Measurements from ENCODE around the gene MKI67.
"Not testable (repeated sequence)": the region's sequence is repeated elsewhere in the genome, so short reads cannot be mapped to it uniquely, and the experiment has no call there.

MKI67 gene

DNA sequence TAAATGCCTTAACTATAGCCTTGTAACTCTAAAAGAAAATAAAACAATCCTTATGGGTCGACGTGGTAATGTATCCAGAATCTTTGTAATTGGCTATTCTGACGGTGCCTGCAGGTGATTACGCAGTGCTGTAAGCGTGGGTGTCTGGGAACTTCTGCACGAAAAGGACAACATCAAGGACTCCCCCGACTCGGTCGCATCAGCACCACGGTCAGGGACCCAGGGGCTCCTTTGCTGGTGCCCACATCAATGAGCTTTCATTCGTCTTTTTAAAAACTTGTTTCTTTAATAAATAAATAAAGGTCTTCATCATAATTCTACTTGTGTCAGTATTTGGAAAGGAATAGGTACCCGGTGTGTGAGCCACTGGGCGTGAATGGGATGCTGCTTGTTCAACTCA, 13.2 kb downstream of the MKI67 start:
- in situ Hi-C loops (cut with MboI; ENCODE audit: low sequenced_read_pairs), result no loop called here

- in situ Hi-C loops (cut with MboI; ENCODE audit: low sequenced_read_pairs), result no loop called here
Observed at GRCh38 chr10:128111696-128112095, 14.5 kb downstream of the MKI67 start.

- in situ Hi-C loops (cut with MboI; ENCODE audit: low sequenced_read_pairs), result no loop called here
Observed at GRCh38 chr10:128110339-128110738, 15.9 kb downstream of the MKI67 start.

DNA sequence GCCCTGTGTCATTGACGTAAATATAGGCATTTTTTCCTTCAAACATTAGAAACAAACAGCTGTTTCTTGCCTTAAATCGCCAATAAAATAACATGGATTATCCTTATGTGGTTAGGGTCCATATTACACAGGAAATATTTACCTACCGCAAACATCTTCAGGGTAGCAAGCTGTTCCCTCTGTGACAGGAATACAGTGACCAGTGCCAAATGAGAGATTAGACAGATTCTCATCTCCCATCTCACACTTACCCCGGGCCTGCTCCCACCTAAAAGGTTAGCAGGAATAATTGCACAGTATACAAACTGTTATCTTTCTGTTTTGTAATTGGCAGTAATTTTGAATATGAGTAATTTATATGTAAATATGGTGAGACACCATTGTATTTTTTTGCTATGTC, 16.5 kb downstream of the MKI67 start:
- in situ Hi-C loops (cut with MboI; ENCODE audit: low sequenced_read_pairs), result no loop called here

DNA sequence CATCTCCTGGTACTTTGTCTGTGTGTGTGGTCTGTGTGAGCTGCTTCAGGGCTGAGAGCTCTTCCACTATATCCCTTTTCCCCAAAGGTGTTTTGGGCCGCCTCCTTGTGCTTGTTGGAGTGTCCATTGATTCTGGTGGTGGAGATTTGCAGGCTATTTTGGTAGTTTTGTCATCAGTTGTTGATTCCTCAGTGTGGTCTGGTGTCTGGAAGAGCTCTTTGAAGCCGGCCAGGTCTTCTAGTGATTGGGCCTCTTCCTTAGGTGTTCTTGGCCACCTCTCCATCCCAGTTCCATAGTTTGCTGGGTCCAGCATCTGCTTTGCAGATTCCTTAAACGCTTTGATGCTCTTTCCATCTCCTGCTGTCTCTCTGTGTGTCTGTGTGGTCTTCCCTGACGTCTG, 20.8 kb downstream of the MKI67 start:
- in situ Hi-C loops (cut with MboI; ENCODE audit: low sequenced_read_pairs), result no loop called here

GRCh38 chr10:128103229-128103714, 23.0 kb downstream of the MKI67 start:
- in situ Hi-C loops (cut with MboI; ENCODE audit: low sequenced_read_pairs), result no loop called here

GRCh38 chr10:128102480-128103228, 23.6 kb downstream of the MKI67 start:
- in situ Hi-C loops (cut with MboI; ENCODE audit: low sequenced_read_pairs), result no loop called here

DNA sequence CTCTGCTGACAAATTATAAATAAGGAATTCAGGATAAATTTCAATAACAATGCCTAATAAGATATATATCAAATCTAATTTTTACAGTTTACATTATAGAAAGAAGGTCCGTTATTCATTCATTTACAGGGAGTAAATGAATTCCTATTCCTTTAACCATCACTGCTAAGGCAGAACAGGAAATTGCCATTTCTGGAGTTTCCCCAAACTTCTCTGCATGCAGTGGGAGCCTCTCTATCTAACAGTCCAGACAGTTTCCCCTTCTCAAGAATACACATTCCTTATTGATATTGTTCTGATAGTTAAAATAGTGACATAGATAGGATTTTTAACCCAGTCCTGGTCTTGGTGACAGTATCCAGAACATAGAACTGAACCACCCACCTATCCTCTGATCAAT, 24.3 kb downstream of the MKI67 start:
- in situ Hi-C loops (cut with MboI; ENCODE audit: low sequenced_read_pairs), result no loop called here

DNA sequence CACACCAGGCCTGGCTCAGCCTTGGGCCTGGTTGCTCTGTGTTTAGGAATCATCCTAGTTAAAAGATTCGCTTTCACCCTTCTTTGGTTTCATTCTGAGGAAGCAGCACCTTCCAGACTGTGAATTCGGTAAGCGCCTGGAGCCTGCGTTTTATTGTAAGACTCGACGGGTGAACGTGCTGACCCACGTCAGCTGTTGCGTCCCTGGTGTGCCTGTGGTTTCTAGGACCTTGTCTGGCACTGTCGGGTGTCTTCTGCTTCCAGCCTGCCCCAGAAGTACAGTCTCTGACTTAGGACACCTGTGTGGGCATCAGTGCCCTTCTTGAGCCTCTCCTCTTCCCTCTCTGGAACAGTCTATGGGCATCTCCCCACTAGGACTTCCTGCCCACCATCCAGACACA, 26.3 kb downstream of the MKI67 start:
- in situ Hi-C loops (cut with MboI; ENCODE audit: low sequenced_read_pairs), result no loop called here

DNA sequence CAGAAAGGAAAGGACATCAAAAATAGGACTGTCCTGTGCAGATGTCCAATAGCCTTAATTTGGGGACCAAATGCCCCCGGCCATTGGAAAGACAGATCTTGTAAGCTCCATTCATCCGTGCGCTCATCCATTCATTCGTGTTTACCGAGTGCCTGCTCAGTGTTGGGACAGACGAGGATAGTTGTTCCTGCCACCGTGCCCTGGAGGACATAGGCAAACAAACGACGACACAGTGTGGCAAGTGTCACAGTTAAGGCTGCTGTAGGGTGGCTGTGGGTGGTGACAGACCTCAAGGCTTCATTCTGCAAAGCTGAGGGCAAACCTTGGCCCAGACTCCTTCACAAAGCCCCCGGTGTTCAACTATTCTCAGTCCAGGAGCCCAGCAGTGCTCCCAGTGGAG, 27.6 kb downstream of the MKI67 start:
- in situ Hi-C loops (cut with MboI; ENCODE audit: low sequenced_read_pairs), result no loop called here

DNA sequence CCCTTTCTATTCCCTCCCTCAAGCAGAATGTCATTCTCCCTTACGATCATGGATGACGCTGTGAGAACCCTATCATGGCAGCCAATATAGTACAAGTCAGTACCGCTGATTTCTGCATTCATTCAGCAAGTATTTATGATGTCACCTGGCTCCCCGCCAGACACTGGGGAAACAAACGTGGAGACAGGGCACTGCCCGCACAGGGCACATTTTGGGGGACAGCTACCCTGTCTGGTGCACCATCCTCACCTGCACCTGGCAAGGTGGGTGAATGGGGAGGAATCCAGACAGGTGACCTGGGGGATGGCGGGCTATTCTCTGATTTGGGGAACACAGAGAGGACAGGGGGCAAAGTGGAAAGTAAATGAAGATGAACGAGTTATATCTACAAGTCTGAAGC, 28.4 kb downstream of the MKI67 start:
- in situ Hi-C loops (cut with MboI; ENCODE audit: low sequenced_read_pairs), result no loop called here

DNA sequence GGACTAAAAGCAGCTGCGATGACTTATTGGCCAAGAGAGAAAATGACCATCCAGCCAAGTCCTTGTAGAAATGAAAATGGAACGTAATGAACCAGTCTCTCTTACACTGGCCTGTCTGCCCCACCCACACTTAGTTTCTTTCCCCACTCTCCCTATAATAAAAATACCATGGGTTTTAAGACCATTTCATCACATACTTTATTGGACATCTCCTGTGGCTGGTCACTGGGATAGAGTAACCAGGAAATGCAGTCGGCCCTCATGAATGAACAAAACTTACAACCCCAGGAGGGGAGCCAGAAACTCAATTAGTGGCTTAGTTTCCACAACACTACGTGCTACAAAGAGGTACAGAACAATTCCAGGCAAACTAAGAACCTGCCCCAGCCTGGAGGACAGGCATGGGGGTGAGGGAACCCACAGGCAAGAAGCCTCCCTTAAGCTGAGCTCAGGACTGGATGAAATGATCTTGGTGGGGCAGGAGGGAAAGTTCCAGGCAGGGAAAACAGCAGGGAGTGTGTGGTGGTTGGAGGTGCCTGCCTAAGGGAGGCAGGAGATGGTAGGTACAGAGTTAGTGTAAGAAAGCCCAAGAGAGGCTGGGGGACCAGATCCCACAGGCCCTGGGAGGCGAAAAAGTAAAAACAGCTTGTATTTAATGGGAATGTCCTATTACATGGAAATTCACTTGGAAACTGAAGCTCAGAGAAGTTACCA, 29.6 kb downstream of the MKI67 start:
- in situ Hi-C loops (cut with MboI; ENCODE audit: low sequenced_read_pairs), result no loop called here

DNA sequence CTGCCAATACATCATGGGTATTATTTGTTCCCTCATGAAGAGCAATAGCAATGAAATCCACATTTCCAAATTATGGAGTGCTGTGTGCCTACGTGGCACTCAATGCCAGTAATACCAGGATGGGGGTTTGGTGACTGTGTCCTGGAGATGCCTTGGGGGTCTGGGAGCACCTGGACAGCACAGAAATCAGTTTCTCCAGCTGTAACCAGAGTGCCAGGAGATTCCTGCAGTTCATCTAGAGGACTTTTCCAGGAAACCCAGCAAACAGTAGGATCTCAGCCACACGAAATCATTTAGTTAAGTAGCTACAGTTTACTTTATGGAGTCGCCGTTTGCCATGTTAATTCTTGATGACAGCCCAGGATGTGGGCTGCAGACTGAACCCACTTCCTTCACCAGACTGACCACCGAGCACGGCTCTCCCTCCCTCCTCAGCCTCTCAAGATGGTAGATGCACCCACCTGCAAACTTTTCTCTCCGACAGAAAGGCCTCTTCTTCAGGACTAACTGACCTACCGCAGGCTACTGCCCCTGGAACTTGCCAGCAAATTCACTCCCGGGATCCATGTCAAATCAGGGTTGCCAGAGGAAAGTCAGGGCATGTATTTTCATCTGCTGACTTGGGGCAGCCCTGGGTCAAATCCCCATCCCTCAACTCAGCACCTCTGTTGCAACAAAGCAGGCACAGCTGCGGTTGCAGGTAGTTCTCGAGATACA, 30.3 kb downstream of the MKI67 start:
- in situ Hi-C loops (cut with MboI; ENCODE audit: low sequenced_read_pairs), result no loop called here

DNA sequence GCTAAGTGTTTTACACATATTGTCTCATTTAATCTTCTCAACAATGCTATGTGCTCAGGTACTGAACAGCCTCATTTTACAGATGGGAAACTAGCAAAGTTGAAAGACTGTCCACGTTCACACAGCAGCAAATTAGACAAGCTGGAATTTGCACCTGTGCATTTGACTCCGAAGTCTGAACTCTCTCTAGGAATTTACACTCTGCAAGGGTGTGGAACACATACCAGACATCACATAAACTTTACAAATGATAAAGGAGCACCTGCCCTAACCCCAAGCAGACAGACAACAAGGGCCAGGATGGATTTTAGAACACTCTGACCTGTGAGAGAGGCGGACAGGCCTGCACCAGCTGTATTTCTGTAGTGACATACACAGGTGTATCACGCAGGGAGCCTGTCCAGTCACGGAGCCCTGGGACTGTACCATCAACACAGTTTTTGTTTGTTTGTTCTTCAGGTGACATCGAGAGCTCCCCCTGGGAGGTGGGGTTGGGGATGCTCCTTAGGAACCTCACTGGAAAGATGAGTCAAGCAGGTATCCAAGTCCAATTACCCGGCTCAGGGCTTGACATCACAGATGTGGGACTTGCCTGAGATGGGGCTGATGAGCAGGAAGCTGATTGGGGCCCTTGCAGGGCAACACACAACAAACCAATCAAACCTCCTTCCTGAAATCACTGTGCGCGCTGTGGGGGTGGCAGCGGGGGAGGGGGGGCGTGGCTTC, 31.0 kb downstream of the MKI67 start:
- in situ Hi-C loops (cut with MboI; ENCODE audit: low sequenced_read_pairs), result no loop called here

DNA sequence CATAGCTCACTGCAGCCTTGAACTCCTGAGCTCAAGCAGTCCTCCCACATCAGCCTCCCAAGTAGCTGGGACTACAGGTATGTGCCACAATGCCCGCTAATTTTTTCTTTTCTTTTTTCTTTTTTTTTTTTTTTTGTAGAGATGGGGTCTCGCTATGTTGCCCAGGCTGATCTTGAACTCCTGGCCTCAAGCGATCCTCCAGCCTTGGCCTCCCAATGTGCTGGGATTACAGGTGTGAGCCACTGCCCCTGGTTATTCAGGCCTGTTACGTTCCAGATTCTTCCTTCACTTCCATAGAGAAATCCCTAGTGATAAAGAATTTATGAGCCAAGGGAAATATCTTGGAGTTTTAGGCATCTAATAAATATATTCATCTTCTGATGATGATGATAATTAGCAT, 31.6 kb downstream of the MKI67 start:
- in situ Hi-C loops (cut with MboI; ENCODE audit: low sequenced_read_pairs), result not testable (repeated sequence)

DNA sequence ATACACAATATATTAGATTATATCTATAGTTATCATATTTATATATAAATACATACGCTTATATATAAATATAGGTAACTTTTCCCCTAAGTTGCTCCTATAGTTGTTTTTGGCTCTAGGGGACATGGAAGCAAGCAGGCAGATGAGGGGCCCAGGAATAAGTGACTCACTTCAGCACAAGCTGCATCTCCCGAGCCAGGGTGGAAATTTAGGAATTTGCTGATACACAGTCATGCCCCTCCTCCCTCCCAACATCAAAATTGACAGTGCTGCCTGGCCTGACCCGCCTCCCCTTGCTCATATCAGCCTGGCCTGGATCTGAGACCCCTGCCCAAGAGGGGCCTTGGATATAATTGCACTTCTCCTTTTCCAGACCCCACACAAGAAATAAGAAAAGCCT, 33.8 kb downstream of the MKI67 start:
- in situ Hi-C loops (cut with MboI; ENCODE audit: low sequenced_read_pairs), result no loop called here

GRCh38 chr10:128091636-128092210, 34.5 kb downstream of the MKI67 start:
- in situ Hi-C loops (cut with MboI; ENCODE audit: low sequenced_read_pairs), result no loop called here

DNA sequence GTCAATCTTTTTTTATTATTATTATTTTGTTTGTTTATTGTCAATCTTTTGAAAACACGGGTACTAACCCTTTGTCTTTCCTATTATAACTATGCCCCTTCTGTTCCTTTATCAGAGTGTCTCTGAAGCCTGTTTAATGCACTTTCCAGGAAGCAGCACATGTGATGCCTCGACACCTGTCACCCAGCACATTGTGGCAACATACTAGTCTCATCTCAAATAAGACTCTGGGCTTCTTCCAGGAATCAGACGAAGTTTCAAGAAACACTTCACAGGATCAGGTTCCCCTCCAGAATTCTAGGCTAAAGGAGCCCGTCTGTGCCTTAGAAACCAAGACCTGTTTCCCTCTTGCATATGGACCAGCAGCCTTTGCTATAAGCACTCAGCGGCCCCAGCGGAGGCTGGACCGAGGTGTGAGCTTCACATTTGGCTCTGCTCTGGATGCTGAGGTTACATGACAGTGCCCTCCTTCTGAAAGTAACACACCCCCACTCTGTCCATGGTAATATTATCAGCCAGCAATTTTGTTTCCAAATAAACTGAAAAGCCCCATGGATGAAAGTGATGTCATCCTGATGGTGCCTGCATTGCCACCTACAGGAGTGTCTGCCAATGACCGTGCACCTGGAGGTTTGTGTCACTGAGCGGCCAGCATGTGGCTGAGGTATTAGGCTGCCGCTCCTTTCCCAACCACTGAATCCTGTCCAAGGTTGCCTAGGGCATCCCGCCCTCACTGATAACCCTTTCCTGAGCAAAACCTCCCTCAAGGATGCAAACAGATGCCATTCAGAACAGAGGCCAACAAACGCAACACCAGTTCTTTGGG, 38.1 kb downstream of the MKI67 start:
- in situ Hi-C loops (cut with MboI; ENCODE audit: low sequenced_read_pairs), result no loop called here

DNA sequence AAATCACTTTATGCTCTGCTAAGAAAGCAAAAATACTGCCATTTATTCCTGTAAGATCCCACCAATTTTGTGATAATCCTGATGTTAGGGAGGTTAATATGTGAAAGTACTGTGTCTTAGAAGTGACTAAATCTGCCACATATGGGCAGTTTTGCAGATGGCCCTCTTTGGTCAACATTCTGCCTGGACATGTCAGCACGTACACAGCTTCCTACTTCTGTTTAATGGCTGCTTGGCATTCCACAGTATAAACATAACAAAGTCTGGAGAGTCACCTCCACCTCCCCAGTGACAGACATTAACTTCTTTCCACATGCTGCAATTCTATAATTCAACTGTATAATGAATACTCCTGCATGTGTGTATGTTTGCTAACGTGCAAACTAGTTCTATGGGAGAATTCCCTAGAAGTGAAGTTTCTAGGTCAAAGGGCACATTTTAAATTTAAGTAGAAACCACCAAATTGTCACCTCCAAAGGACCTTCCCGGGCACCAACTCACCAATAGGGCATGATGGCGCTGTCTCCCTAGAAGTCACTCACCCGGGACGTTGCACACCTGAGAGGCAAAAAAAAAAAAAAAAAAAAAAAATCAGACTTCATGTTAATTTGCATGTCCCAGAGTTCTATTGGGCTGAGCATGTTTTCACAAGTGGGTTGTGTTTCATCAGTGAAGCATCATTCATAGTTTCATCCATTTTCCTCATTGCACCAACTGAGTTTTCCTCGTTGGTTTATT, 38.9 kb downstream of the MKI67 start:
- in situ Hi-C loops (cut with MboI; ENCODE audit: low sequenced_read_pairs), result no loop called here
